Psoas muscle (tissue), 8 donors: ENCODE results near the gene DHRS3. TPM values are rescaled to one million over a fixed set of nuclear protein-coding genes. Genes with fewer than 3 reads are reported as not detected.

ENCODE experiments used
- ATAC-seq, 4 donors: fragments of 200-7000 bp; cut with Tn5 transposase; one replicate each; pipeline ENCODE4 v1.9.1; 2020; ENCODE audit warnings: moderate library complexity in 3 of 4, mild to moderate bottlenecking in 2 of 4
- DNase-seq, 2 donors: peaks; one replicate each; pipeline ENCODE4 v3.0.0-alpha.2; 2020
- H3K27ac ChIP-seq: fragments of 200-600 bp; one replicate; pipeline ENCODE4 v1.8.0; 2022
- H3K27me3 ChIP-seq, 3 donors: fragments of 200-600 bp in 1 of 3; one replicate each; pipeline versions ENCODE4 v1.6.1 to v1.8.0; 2013 to 2022; ENCODE audit warnings: low read length in 2 of 3, mild to moderate bottlenecking in 2 of 3, moderate library complexity in 1 of 3; ENCODE audit not compliant: insufficient read depth in 3 of 3
- H3K36me3 ChIP-seq, 2 donors: fragments of 200-600 bp in 1 of 2; one replicate each; pipeline versions ENCODE4 v1.6.1 to v1.8.0; 2013 to 2022; ENCODE audit warnings: low read depth in 1 of 2, mild to moderate bottlenecking in 1 of 2, moderate library complexity in 1 of 2; ENCODE audit not compliant: insufficient read depth in 1 of 2
- H3K4me1 ChIP-seq: fragments of 200-600 bp; one replicate; pipeline ENCODE4 v1.8.0; 2022
- H3K4me3 ChIP-seq: fragments of 200-600 bp; one replicate; pipeline ENCODE4 v1.8.0; 2022; ENCODE audit warnings: mild to moderate bottlenecking
- H3K9me3 ChIP-seq: fragments of 200-600 bp; one replicate; pipeline ENCODE4 v1.8.0; 2022
- CTCF ChIP-seq: fragments of 200-600 bp; IDR thresholded peaks from one replicate; pipeline ENCODE4 v1.8.0; 2022; ENCODE audit warnings: antibody characterized with exemption
- WGBS, 3 donors: extraction: QIAGEN DNeasy Blood & Tissue Kit; methylation state at CpG; one replicate each; pipeline versions ENCODE4 v1.1.6 to v1.1.7; 2013; 5-methylcytosine and 5-hydroxymethylcytosine counted together
- intact Hi-C, 2 donors: fragments of 100-400 bp; cut with DNase I; formaldehyde crosslinking; loops; one replicate each; pipeline versions ENCODE4 v1.11.0 to v1.14.2; 2022
- polyA plus RNA-seq, 3 donors: library from polyadenylated mRNA; stranded (reverse); fragments of 200-250 nt; gene quantifications; one replicate each; pipeline ENCODE4 v1.2.3, GENCODE V29; 2013
- total RNA-seq, 4 donors: library from RNA; stranded (reverse); fragmentation: NEBNext Ultra II Directional in 2 of 4; extraction: Animal tissue kit (Norgen Biotek cat#: 25700) in 2 of 4; gene quantifications; one replicate each; pipeline versions ENCODE4 v1.2.1 to v1.2.4, GENCODE V29; 2021 to 2023
- donor health status: healthy with polysubstance abuse.
- donor health status: DM: no; HTN: no; CAD: no; lungs with moderate emphysema.
- donor health status: Bipolar disorder and iron deficiency.
- donor health status: healthy.
- donor health status: DM: yes; HTN: yes; CAD: no.
- donor health status: DM: no; HTN: no; CAD: no.
- donor health status: DM: no; HTN: no; CAD: no.
- donor health status: DM: yes; HTN: yes; CAD: no.

DHRS3 gene
- total and polyA plus RNA-seq, 7 donors, result 21.7 to 78.7 (median 41.2) TPM

GRCh38 chr1:12562955-12563576 is 54.9 kb downstream of the DHRS3 start:
- DNase-seq, result peak in 1 of 2 donors; percentile 23
- 66 to 86% (median 82%) methylated on average over 3 of the region's 3 CpGs for WGBS, 3 donors
- H3K4me3 ChIP-seq, result no peak overlapping the region
- peaks cover 0 to 6% of the 10 kb centered on the region in 2 donors for H3K36me3 ChIP-seq
- H3K9me3 ChIP-seq, result peaks cover 6% of the 10 kb centered on the region
- no peaks in the 10 kb centered on the region for H3K27me3 ChIP-seq
- ATAC-seq, result no peak
- H3K27ac ChIP-seq, result no peak overlapping the region
- H3K4me1 ChIP-seq, result peaks cover 23% of the 10 kb centered on the region
- no peak for TF ChIP-seq CTCF
- intact Hi-C loops, result no loop called here

GRCh38 chr1:12561121-12561520 is 56.9 kb downstream of the DHRS3 start:
- 76 to 84% (median 83%) methylated on average over 7 of the region's 7 CpGs for WGBS, 3 donors
- peaks cover 36% of the 10 kb centered on the region for H3K4me1 ChIP-seq
- no peak overlapping the region for H3K4me3 ChIP-seq
- no peak overlapping the region for H3K27ac ChIP-seq
- no peak for TF ChIP-seq CTCF
- peaks cover 6% of the 10 kb centered on the region for H3K9me3 ChIP-seq
- H3K27me3 ChIP-seq, result no peaks in the 10 kb centered on the region
- H3K36me3 ChIP-seq, result no peaks in the 10 kb centered on the region
- DNase-seq (peak in 1 of 2 donors; percentile 27), ATAC-seq (no peak)
- intact Hi-C loops, result no loop called here

- intact Hi-C loops, result no loop called here
- H3K36me3 ChIP-seq, result no peaks in the 10 kb centered on the region
- DNase-seq, result peak in 1 of 2 donors; percentile 60
- ATAC-seq, result no peak
- H3K4me1 ChIP-seq, result peaks cover 49% of the 10 kb centered on the region
- H3K4me3 ChIP-seq, result no peak overlapping the region
- H3K27me3 ChIP-seq, result no peaks in the 10 kb centered on the region
- no peaks in the 10 kb centered on the region for H3K9me3 ChIP-seq
- TF ChIP-seq CTCF, result no peak
- WGBS, 3 donors, result 82 to 88% (median 86%) methylated on average over 17 of the region's 17 CpGs
- peak overlapping the region; percentile 84 for H3K27ac ChIP-seq
These were observed 60.8 kb downstream of the DHRS3 start for GRCh38 chr1:12556957-12557935.

- Histone ChIP-seq H3K27me3 (no peaks in the 10 kb centered on the region), H3K36me3 (no peaks in the 10 kb centered on the region), H3K4me1 (peaks cover 49% of the 10 kb centered on the region), H3K4me3 (no peak overlapping the region), H3K27ac (peak overlapping the region; percentile 84), H3K9me3 (no peaks in the 10 kb centered on the region)
- DNase-seq, result peak; percentile 75 to 81
- TF ChIP-seq CTCF, result no peak
- intact Hi-C loops, result no loop called here
- 8 to 25% (median 15%) methylated on average over 9 of the region's 9 CpGs for WGBS, 3 donors
- ATAC-seq, result peak; percentile 50 to 84 (median 72)
These were observed 61.6 kb downstream of the DHRS3 start for GRCh38 chr1:12556368-12556930.
